NT2/D1 (cell line): ENCODE results near the gene TTC16.

Experiments used
- DNase-seq: peaks from one replicate; pipeline ENCODE4 v3.0.0-alpha.2; 2011; ENCODE audit warnings: low read depth, low spot score
- H3K27me3 ChIP-seq: 2 replicates; pipeline ENCODE4 v1.6.0; 2011; ENCODE audit warnings: mild to moderate bottlenecking; ENCODE audit not compliant: insufficient read length, insufficient read depth
- H3K36me3 ChIP-seq: 2 replicates; pipeline ENCODE4 v1.6.1; 2011; ENCODE audit warnings: mild to moderate bottlenecking, low read length, mixed read lengths; ENCODE audit not compliant: insufficient read depth, insufficient read length
- H3K4me1 ChIP-seq: 2 replicates; pipeline ENCODE4 v1.5.1; 2011; ENCODE audit not compliant: insufficient read depth, insufficient read length
- H3K4me3 ChIP-seq: 2 replicates; pipeline ENCODE4 v1.5.1; 2011; ENCODE audit warnings: low read depth; ENCODE audit not compliant: insufficient read length
- H3K9ac ChIP-seq: 2 replicates; pipeline ENCODE4 v1.6.0; 2011; ENCODE audit warnings: low read depth; ENCODE audit not compliant: insufficient read length
- H3K9me3 ChIP-seq: 2 replicates; pipeline ENCODE4 v1.5.1; 2011; ENCODE audit warnings: mild to moderate bottlenecking, low read length; ENCODE audit not compliant: insufficient read depth
- SUZ12 ChIP-seq: IDR thresholded peaks from 2 replicates; pipeline ENCODE4 v1.6.1; 2011; ENCODE audit not compliant: insufficient read length, insufficient read depth; ENCODE audit errors: extremely low read depth
- YY1 ChIP-seq: IDR thresholded peaks from 2 replicates; pipeline ENCODE4 v1.6.1; 2011; ENCODE audit not compliant: insufficient read length, insufficient read depth
- ZNF274 ChIP-seq: IDR thresholded peaks from 2 replicates; pipeline ENCODE4 v1.6.1; 2011; ENCODE audit warnings: mild to moderate bottlenecking, low read depth, low read length

Gene TTC16

DNA sequence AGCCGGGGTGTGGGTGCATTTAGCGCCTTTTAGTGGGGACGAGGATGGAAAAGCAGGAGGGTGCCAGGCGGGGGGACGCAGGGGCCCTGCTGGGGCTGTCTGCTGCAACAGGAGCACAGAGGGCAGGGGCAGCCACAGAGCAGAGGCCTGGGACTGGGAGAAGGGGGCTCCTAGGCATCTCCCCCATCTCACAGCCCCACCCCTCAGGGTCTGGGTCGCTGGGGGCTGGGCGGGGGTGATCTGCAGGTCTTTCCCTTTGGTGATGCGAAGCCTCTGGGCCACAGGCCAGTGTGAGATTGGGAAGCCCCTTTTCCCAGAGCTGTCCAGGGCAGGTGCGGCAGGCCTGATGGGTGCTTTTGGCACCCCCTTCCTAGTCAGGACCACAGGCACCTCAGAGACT is 14.4 kb downstream of the TTC16 start:
- Histone ChIP-seq H3K9ac (peak overlapping the region; percentile 10), H3K27me3 (no peaks in the 10 kb centered on the region), H3K4me3 (no peak overlapping the region), H3K4me1 (peaks cover 10% of the 10 kb centered on the region), H3K36me3 (peaks cover 22% of the 10 kb centered on the region), H3K9me3 (no peaks in the 10 kb centered on the region)
- no peak for TF ChIP-seq YY1
- no peak for DNase-seq

DNA sequence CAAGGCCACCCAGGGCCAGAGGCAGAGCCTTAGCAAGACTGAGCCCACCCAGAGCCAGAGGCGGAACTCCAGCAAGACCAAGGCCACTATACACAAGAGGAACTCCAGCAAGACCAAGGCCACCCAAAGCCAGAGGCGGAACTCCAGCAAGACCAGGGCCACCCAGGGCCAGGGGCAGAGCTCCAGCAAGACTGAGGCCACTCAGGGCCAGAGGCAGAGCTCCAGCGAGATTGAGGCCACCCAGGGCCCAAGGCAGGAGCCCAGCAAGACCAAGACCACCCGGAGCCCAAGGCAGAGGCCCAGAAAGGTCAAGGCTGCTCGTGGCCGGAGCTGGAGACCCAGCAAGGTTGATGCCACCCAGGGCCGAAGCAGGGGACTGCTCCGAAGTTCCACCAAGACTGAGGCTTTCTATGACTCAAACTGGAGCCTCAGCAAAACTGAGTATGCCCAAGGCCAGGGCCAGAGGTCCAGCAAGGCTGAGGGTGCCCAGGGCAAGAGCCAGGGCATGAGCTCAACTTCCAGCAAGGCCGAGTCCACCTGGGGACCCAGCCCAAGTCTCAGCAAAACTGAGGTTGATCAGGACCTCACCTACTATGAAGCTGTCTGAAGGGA is 15.0 kb downstream of the TTC16 start:
- no peak overlapping the region for H3K9ac ChIP-seq
- no peaks in the 10 kb centered on the region for H3K9me3 ChIP-seq
- TF ChIP-seq SUZ12: no peak
- no peak for TF ChIP-seq YY1
- TF ChIP-seq ZNF274: no peak
- no peak for DNase-seq
- H3K27me3 ChIP-seq: no peaks in the 10 kb centered on the region
- H3K36me3 ChIP-seq: peaks cover 22% of the 10 kb centered on the region
- no peak overlapping the region for H3K4me3 ChIP-seq
- peaks cover 10% of the 10 kb centered on the region for H3K4me1 ChIP-seq

DNA sequence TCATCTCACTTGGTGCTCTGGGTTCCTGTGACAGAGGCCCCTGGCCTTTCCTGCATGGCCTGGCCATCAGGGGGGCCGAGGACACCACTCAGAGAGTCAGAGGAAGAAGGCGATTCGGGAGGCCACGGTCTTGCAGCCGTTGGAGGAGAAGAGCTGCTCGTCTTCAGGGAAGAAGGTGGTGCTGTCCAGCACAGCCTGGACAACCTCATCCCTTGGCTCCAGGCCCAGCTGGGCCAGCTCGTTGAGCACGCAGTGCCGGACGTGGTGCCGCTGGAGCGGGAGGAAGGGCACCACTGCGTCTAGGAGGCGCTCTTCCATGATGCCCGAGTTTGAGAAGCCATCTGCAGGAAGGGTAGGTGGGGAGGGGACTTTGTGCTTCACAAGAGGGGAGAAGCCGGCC is 16.1 kb downstream of the TTC16 start:
- H3K27me3 ChIP-seq: no peaks in the 10 kb centered on the region
- H3K4me1 ChIP-seq: peaks cover 10% of the 10 kb centered on the region
- no peak for DNase-seq
- TF ChIP-seq YY1 (no peak), ZNF274 (no peak), SUZ12 (no peak)
- no peak overlapping the region for H3K9ac ChIP-seq
- H3K9me3 ChIP-seq: no peaks in the 10 kb centered on the region
- H3K36me3 ChIP-seq: peaks cover 22% of the 10 kb centered on the region
- H3K4me3 ChIP-seq: no peak overlapping the region

DNA sequence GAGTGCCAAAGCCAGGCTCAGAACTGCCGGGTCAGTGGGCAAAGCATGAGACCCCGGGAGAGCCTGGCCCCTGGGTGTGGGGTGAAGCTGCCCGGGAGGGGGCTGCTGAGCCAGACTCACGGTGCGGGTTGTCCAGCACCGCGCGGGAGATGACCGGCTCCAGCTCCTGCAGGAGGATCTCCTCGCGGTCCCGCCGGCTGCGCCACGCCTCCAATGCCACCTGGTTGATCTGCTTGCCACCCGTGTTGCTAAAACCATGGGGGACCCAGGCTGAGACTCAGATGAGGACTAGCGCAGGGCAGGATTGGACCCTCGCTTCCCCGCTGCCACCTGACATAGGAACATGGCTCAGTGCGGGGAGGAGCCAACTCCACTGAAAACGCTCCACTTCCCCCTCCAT is 16.6 kb downstream of the TTC16 start:
- H3K4me1 ChIP-seq: peaks cover 10% of the 10 kb centered on the region
- no peak for DNase-seq

DNA sequence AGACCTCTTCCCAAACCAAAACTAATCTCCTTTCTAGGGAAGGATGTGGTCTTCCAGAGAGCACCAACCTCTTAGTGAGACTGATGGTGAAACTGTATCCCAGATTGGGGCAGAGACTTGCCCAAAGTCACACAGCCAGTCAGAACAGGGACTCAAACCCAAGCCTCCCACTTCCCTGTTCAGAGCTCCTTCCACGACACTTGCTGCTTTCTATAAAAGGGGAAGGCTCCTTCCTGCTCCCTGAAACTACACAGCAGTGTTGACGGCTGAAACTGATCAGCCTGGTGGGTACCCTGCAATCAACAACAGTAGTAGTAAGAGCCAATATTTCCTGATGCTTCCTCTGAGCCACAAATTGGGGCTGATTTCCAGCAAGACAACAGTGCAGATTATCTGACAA is 17.7 kb downstream of the TTC16 start:
- Histone ChIP-seq H3K27me3 (no peaks in the 10 kb centered on the region), H3K36me3 (peaks cover 28% of the 10 kb centered on the region), H3K9me3 (no peaks in the 10 kb centered on the region), H3K9ac (peak overlapping the region; percentile 95), H3K4me1 (peaks cover 10% of the 10 kb centered on the region), H3K4me3 (no peak overlapping the region)
- TF ChIP-seq YY1 (no peak), SUZ12 (no peak)
- DNase-seq: no peak

More for the DNA sequence above, 16.6 kb downstream of the TTC16 start:
- no peak overlapping the region for H3K4me3 ChIP-seq
- TF ChIP-seq ZNF274 (no peak), YY1 (no peak), SUZ12 (no peak)
- no peaks in the 10 kb centered on the region for H3K27me3 ChIP-seq
- H3K9ac ChIP-seq: no peak overlapping the region
- H3K36me3 ChIP-seq: peaks cover 22% of the 10 kb centered on the region
- H3K9me3 ChIP-seq: no peaks in the 10 kb centered on the region

DNA sequence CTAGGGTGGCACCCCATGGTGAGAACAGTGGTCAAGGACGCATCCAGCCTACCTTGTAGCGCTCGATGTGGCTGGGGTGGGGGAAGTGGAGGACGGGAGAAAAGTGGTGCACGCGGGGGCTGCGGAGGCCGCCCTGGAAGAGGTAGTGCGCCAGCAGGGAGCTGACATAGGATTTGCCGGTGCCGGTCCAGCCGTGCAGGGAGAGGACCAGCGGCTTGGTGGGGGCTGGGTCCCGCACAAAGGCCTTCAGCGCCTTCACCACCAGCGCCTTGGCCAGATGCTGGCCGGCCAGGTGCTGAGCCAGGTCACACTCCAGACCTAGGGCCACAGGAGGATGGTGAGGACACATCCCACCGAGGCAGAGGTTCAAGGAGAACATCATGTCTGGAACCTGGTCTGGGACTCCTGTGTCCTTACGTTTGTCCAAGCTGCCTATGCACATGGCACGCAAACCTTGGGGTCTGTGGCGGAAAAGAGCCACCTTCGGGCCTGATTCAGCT is 18.4 kb downstream of the TTC16 start:
- H3K36me3 ChIP-seq: peaks cover 31% of the 10 kb centered on the region
- no peaks in the 10 kb centered on the region for H3K27me3 ChIP-seq
- peak overlapping the region; percentile 75 for H3K4me3 ChIP-seq
- TF ChIP-seq ZNF274 (no peak), YY1 (no peak), SUZ12 (no peak)
- no peak for DNase-seq
- peaks cover 10% of the 10 kb centered on the region for H3K4me1 ChIP-seq
- H3K9me3 ChIP-seq: no peaks in the 10 kb centered on the region
- peak overlapping the region; percentile 95 for H3K9ac ChIP-seq

DNA sequence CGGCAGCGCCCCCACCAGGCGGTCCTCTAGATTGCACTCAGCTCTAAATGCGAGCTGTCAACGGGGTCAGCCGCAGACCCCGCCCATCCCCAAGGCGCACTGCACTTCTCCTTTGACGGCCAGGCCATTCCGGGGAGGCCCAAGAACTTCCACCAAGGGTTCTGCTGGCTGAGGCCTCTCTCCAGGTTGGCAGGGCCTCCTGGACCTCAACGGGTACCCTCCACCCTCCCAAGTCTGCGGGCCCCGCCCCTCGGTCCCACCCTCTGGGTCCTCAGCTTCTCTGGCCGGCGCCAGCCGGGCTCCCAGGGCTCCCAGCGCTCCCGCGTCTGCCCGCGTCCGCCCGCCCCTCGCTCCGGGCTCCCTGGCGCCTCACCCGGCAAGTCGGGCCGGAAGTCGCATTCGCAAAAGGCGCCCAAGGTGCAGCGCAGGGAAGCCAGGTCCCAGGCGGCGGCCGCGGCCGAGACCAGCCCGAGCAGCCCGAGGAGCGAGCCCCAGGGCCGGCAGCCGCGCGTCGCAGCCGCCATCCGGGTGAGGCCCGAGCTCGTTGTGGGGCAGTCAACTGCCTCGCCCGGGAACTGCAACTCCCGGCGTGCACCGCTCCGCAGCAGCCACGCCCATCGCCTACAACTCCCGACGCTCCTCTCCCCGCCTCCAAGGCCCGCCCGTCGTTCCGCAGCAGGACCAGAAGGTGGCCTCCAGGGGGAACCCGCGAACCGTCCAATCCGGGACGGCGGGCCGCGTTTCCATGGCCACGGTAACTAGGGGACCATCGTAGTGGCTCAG is 19.1 kb downstream of the TTC16 start, which contains the start of gene TOR2A:
Gene TOR2A (minus strand): TSS at position 548 of the 783 bp plus-strand sequence. CDS start 24 bp downstream, at position 524.
- no peaks in the 10 kb centered on the region for H3K9me3 ChIP-seq

More for the DNA sequence above, 19.1 kb downstream of the TTC16 start, which contains the start of gene TOR2A:
- no peak for TF ChIP-seq YY1
- TF ChIP-seq ZNF274: no peak
- TF ChIP-seq SUZ12: no peak
- Histone ChIP-seq H3K9ac (peak within 1 kb of the TSS; percentile 95), H3K4me3 (peak within 1 kb of the TSS; percentile 75), H3K4me1 (peaks cover 12% of the 10 kb centered on the region), H3K36me3 (peaks cover 37% of the 10 kb centered on the region), H3K27me3 (no peaks in the 10 kb centered on the region)
- peak; percentile 97 for DNase-seq
